GM23248 (cell line): ENCODE results near the gene TMEM145. TPM values are rescaled to one million over a fixed set of nuclear protein-coding genes. Genes with fewer than 3 reads are reported as not detected.

Experiments used
- DNase-seq: peaks from one replicate; pipeline ENCODE4 v3.0.0-alpha.2; 2015
- H2AFZ ChIP-seq: fragments of 200-600 bp; sonication (generic); 2 replicates; pipeline ENCODE4 v1.6.1; 2016; ENCODE audit warnings: antibody characterized with exemption
- H3F3A ChIP-seq: fragments of 200-600 bp; sonication (generic); 2 replicates; pipeline ENCODE4 v1.6.1; 2016; ENCODE audit warnings: mild to moderate bottlenecking, antibody characterized with exemption, mixed run types; ENCODE audit not compliant: insufficient read depth
- H3K27ac ChIP-seq: fragments of 200-600 bp; sonication (generic); 2 replicates; pipeline ENCODE4 v1.5.1; 2016; ENCODE audit warnings: mild to moderate bottlenecking
- H3K27me3 ChIP-seq: fragments of 200-600 bp; sonication (generic); replicated peaks from 2 replicates; pipeline ENCODE4 v1.6.1; 2016; ENCODE audit warnings: mild to moderate bottlenecking; ENCODE audit not compliant: insufficient read depth
- H3K36me3 ChIP-seq: fragments of 200-600 bp; sonication (generic); 2 replicates; pipeline ENCODE4 v1.6.1; 2016; ENCODE audit warnings: low read depth, mild to moderate bottlenecking
- H3K4me1 ChIP-seq: fragments of 200-600 bp; sonication (generic); 2 replicates; pipeline ENCODE4 v1.6.1; 2016; ENCODE audit warnings: mild to moderate bottlenecking; ENCODE audit not compliant: insufficient read depth
- H3K4me2 ChIP-seq: fragments of 200-600 bp; sonication (generic); one replicate; pipeline ENCODE4 v1.6.1; 2016; ENCODE audit warnings: mild to moderate bottlenecking; ENCODE audit not compliant: unreplicated experiment
- H3K4me3 ChIP-seq: fragments of 200-600 bp; sonication (generic); 2 replicates; pipeline ENCODE4 v1.5.1; 2016; ENCODE audit warnings: mild to moderate bottlenecking
- H3K79me2 ChIP-seq: fragments of 200-600 bp; sonication (generic); 2 replicates; pipeline ENCODE4 v1.6.1; 2016; ENCODE audit warnings: mild to moderate bottlenecking; ENCODE audit not compliant: insufficient read depth
- H3K9ac ChIP-seq: fragments of 200-600 bp; sonication (generic); 2 replicates; pipeline ENCODE4 v1.6.1; 2016; ENCODE audit warnings: mild to moderate bottlenecking
- H3K9me2 ChIP-seq: fragments of 200-600 bp; sonication (generic); 2 replicates; pipeline ENCODE4 v1.6.1; 2016; ENCODE audit warnings: mixed run types, mild to moderate bottlenecking, moderate library complexity; ENCODE audit not compliant: insufficient read depth
- H3K9me3 ChIP-seq: fragments of 200-600 bp; sonication (generic); one replicate; pipeline ENCODE4 v1.6.1; 2017; ENCODE audit warnings: low read depth
- H4K20me1 ChIP-seq: fragments of 200-600 bp; sonication (generic); 2 replicates; pipeline ENCODE4 v1.6.0; 2016; ENCODE audit not compliant: insufficient read depth
- EZH2 ChIP-seq: fragments of 200-600 bp; sonication (generic); IDR thresholded peaks from 2 replicates; pipeline ENCODE4 v1.6.1; 2018; ENCODE audit warnings: antibody characterized with exemption, mild to moderate bottlenecking; ENCODE audit not compliant: insufficient read depth, poor library complexity, severe bottlenecking
- EZH2phosphoT487 ChIP-seq: fragments of 200-600 bp; sonication (generic); IDR thresholded peaks from 2 replicates; pipeline ENCODE4 v1.6.1; 2018; ENCODE audit warnings: antibody characterized with exemption, moderate library complexity, mild to moderate bottlenecking, low read depth; ENCODE audit not compliant: insufficient read depth
- WGBS, 2 experiments: methylation state at CpG; one replicate each; pipeline ENCODE4 v1.1.6; 2015 to 2017; ENCODE audit warnings: low lambda C conversion rate in 2 of 2, low coverage in 1 of 2; ENCODE audit errors: missing lambda C conversion rate in 2 of 2; 5-methylcytosine and 5-hydroxymethylcytosine counted together
- in situ Hi-C: fragments of 300-500 bp; cut with MboI; formaldehyde crosslinking; loops from 2 replicates; pipeline ENCODE4 v1.15.0; 2020
- polyA plus RNA-seq: library from polyadenylated mRNA; unstranded; fragments of >200 nt; fragmentation: Nextera tagmentation; extraction: Ambion mirVana; gene quantifications from 2 replicates; pipeline ENCODE4 v1.2.1, GENCODE V29; 2016
- total RNA-seq: library from RNA; depleted of rRNA; stranded (reverse); fragments of >200 nt; shearing (Covaris generic); gene quantifications from 2 replicates; pipeline ENCODE4 v1.2.3, GENCODE V29; 2014

TMEM145 gene
- total and polyA plus RNA-seq, 2 experiments from 2014 or later, result not detected

DNA sequence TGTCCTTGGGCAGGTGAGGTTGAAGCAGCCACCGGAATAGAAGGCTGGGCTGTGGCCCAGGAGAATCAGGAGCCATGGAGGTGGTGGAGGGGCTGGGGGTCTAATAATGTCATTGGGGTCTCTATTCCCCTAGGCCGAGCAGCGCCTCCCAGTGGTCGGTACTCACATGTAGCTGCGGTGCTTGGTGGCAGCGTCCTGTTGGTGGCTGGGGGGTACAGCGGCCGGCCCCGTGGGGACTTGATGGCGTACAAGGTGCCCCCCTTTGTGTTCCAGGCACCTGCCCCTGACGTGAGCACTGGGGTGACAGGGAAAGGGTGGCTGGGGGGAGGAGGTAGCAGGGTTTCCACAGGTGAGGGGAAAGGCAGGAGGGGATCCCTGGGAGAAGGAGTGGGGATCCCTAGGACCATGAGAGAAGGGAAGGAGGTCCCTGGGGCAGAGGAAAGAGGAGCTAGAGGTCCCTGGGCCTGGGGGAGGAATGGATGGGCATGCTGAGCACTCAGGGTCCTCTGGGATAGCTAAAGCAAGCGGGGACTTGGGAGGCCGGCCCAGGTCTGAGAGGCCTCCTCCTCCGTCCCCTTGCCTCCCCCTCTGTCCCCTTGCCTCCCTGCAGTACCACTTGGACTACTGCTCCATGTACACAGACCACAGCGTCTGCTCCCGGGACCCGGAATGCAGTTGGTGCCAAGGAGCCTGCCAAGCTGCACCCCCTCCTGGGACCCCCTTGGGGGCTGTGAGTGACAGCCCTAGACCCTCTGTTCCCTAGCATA lies 30.4 kb downstream of the TMEM145 start:
- 82 to 88% methylated on average over 15 to 17 of the region's 17 CpGs for WGBS, 2 experiments
- no peak overlapping the region for H3K9ac ChIP-seq
- H3K9me2 ChIP-seq, result no peaks in the 10 kb centered on the region
- H3K4me2 ChIP-seq, result no peak overlapping the region
- no peaks in the 10 kb centered on the region for H3K79me2 ChIP-seq
- DNase-seq, result no peak
- H4K20me1 ChIP-seq, result no peaks in the 10 kb centered on the region
- in situ Hi-C loops, result no loop called here
- no peak overlapping the region for H3K4me3 ChIP-seq
- H3F3A ChIP-seq, result peaks cover 6% of the 10 kb centered on the region
- no peak overlapping the region for H2AFZ ChIP-seq
- no peak for TF ChIP-seq EZH2phosphoT487
- TF ChIP-seq EZH2, result no peak
- no peaks in the 10 kb centered on the region for H3K27me3 ChIP-seq
- no peaks in the 10 kb centered on the region for H3K4me1 ChIP-seq
- no peak overlapping the region for H3K27ac ChIP-seq
- H3K36me3 ChIP-seq, result no peaks in the 10 kb centered on the region
- no peaks in the 10 kb centered on the region for H3K9me3 ChIP-seq

DNA sequence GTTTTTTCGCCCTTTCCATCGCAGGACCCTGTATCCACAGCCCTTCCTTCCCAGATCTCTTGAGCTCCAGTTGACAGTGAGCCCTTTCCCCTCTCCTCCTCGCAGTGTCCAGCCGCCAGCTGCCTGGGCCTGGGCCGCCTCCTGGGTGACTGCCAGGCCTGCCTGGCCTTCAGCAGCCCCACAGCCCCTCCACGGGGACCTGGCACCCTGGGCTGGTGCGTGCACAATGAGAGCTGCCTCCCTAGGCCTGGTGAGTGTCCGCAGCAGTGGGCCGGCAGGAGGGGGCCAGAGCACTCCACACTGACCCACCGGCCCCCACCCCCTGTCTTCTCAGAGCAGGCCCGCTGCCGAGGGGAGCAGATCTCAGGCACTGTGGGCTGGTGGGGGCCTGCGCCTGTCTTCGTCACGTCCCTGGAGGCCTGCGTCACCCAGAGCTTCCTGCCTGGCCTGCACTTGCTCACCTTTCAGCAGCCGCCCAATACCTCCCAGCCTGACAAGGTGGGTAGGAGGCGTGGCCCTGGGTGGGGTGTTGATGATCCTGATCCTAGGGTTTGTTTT lies 31.3 kb downstream of the TMEM145 start:
- H2AFZ ChIP-seq, result no peak overlapping the region
- no peaks in the 10 kb centered on the region for H3K4me1 ChIP-seq
- H3K9me3 ChIP-seq, result no peaks in the 10 kb centered on the region
- peaks cover 6% of the 10 kb centered on the region for H3F3A ChIP-seq
- no peak for TF ChIP-seq EZH2phosphoT487
- TF ChIP-seq EZH2, result no peak
- H3K4me3 ChIP-seq, result no peak overlapping the region
- H4K20me1 ChIP-seq, result no peaks in the 10 kb centered on the region
- no peaks in the 10 kb centered on the region for H3K27me3 ChIP-seq
- 91 to 96% methylated on average over 16 to 18 of the region's 18 CpGs for WGBS, 2 experiments
- no peaks in the 10 kb centered on the region for H3K79me2 ChIP-seq
- H3K36me3 ChIP-seq, result no peaks in the 10 kb centered on the region
- in situ Hi-C loops, result no loop called here
- DNase-seq, result no peak
- H3K27ac ChIP-seq, result no peak overlapping the region
- H3K9me2 ChIP-seq, result no peaks in the 10 kb centered on the region
- H3K4me2 ChIP-seq, result no peak overlapping the region
- H3K9ac ChIP-seq, result no peak overlapping the region

DNA sequence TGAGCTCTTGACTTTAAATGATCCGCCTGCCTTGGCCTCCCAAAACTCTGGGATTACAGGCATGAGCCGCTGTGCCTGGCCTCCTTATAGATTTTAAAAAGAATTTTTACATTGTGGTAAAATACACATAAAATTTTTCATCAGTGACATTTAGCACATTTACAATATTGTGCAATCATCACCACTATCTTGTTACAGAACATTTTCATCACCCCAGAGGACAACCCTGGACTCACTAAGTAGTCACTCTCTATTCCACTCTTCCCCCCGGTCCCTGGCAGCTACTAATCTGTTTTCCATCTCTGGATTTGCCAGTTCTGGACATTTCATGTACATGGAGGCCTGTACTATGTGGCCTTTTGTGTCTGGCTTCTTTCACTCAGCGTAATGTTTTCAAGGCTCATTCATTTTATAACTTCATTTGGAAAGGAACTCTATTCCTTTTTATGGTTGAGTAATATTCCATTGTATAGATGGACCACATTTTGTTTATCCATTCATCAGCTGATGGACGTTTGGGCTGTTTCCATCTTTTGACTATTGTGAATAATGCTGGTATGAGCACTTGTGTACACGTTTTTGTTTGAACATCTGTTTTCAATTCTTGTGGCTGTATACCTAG lies 32.2 kb downstream of the TMEM145 start:
- Histone ChIP-seq H3K27ac (no peak overlapping the region), H3K36me3 (no peaks in the 10 kb centered on the region), H4K20me1 (no peaks in the 10 kb centered on the region), H3K4me2 (no peak overlapping the region), H2AFZ (no peak overlapping the region), H3F3A (peaks cover 6% of the 10 kb centered on the region), H3K4me1 (no peaks in the 10 kb centered on the region), H3K27me3 (no peaks in the 10 kb centered on the region), H3K9me2 (no peaks in the 10 kb centered on the region), H3K79me2 (no peaks in the 10 kb centered on the region), H3K9me3 (no peaks in the 10 kb centered on the region), H3K4me3 (no peak overlapping the region), H3K9ac (no peak overlapping the region)
- DNase-seq, result peak; percentile 57
- in situ Hi-C loops, result no loop called here
- 62 to 68% methylated on average over 6 of the region's 6 CpGs for WGBS, 2 experiments
- TF ChIP-seq EZH2 (no peak), EZH2phosphoT487 (no peak)

DNA sequence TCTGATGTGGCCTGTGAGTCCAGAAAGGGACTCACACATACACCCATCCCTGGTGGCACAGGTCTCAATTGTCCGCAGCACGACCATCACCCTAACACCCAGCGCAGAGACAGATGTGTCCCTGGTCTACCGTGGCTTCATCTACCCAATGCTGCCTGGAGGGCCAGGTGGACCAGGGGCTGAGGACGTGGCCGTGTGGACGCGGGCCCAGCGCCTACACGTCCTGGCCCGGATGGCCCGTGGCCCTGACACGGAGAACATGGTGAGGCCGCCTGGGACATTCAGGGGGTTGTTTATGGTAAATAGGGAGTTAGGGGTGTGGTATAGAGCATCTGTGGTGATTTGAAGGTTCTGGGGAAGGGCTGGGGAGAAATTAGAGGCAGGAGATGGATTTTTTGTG lies 35.1 kb downstream of the TMEM145 start:
- H3K9me3 ChIP-seq, result no peaks in the 10 kb centered on the region
- H3K36me3 ChIP-seq, result no peaks in the 10 kb centered on the region
- TF ChIP-seq EZH2phosphoT487 (no peak), EZH2 (no peak)
- in situ Hi-C loops, result no loop called here
- H4K20me1 ChIP-seq, result no peaks in the 10 kb centered on the region
- DNase-seq, result no peak
- H3K4me1 ChIP-seq, result no peaks in the 10 kb centered on the region
- no peak overlapping the region for H2AFZ ChIP-seq
- H3K4me3 ChIP-seq, result no peak overlapping the region
- no peaks in the 10 kb centered on the region for H3K79me2 ChIP-seq
- H3F3A ChIP-seq, result peaks cover 6% of the 10 kb centered on the region
- no peaks in the 10 kb centered on the region for H3K9me2 ChIP-seq
- no peak overlapping the region for H3K27ac ChIP-seq
- no peak overlapping the region for H3K9ac ChIP-seq
- 90 to 94% methylated on average over 14 of the region's 14 CpGs for WGBS, 2 experiments
- H3K4me2 ChIP-seq, result no peak overlapping the region
- H3K27me3 ChIP-seq, result no peaks in the 10 kb centered on the region
